ENCODE data around the gene CTCF. TPM values are rescaled to one million over a fixed set of nuclear protein-coding genes. Genes with fewer than 3 reads are reported as not detected.
A peak's percentile ranks its signal among the peaks of the same experiment; 100 is the strongest.

Gene CTCF
- total and polyA plus RNA-seq, 2 donors from 2014 or later = 20.4 to 42.6 TPM

GRCh38 chr16:67666032-67666551 is 103.8 kb downstream of the CTCF start:
- FAIRE-seq = no peak
- DNase-seq = peak in 4 of 5 donors; percentile 39 to 87 (median 58)
- no peak for TF ChIP-seq CTCF (IDR thresholded peaks at IDR 0.05; ENCODE audit: borderline replicate concordance, extremely low read depth, insufficient read depth)
- Histone ChIP-seq H3K9ac (ENCODE audit: low read length in 3 of 3) (peak overlapping the region in 1 of 3 donors; percentile 3), H3K4me1 (ENCODE audit: control insufficient read depth in 2 of 3, insufficient read depth in 2 of 3, low read depth in 1 of 3, low read length in 3 of 3) (peaks cover 0 to 28% (median 11%) of the 10 kb centered on the region in 3 donors), H3K9me3 (ENCODE audit: control insufficient read depth in 2 of 3, insufficient read depth in 1 of 3, low read length in 3 of 3) (no peaks in the 10 kb centered on the region), H3K27me3 (ENCODE audit: control insufficient read depth, insufficient read depth, low read length) (no peaks in the 10 kb centered on the region), H3K27ac (ENCODE audit: low read depth in 2 of 2, low read length in 2 of 2) (peak overlapping the region in 1 of 2 donors; percentile 92), H3K36me3 (ENCODE audit: control insufficient read depth in 2 of 3, insufficient read depth in 3 of 3, low read length in 3 of 3) (peaks cover 0 to 3% (median 0%) of the 10 kb centered on the region in 3 donors), H3K4me3 (ENCODE audit: low read length in 3 of 3) (peak overlapping the region in 2 of 3 donors; percentile 28 to 79)
- intact Hi-C loops (cut with DNase I) = no loop called here

- Histone ChIP-seq H3K36me3 (ENCODE audit: control insufficient read depth in 2 of 3, insufficient read depth in 3 of 3, low read length in 3 of 3) (peaks cover 0 to 3% (median 0%) of the 10 kb centered on the region in 3 donors), H3K9me3 (ENCODE audit: control insufficient read depth in 2 of 3, insufficient read depth in 1 of 3, low read length in 3 of 3) (no peaks in the 10 kb centered on the region), H3K4me3 (ENCODE audit: low read length in 3 of 3) (peak within 1 kb of the TSS; percentile 37 to 79 (median 77)), H3K27ac (ENCODE audit: low read depth in 2 of 2, low read length in 2 of 2) (peak within 1 kb of the TSS; percentile 86 to 92), H3K27me3 (ENCODE audit: control insufficient read depth, insufficient read depth, low read length) (no peaks in the 10 kb centered on the region), H3K4me1 (ENCODE audit: control insufficient read depth in 2 of 3, insufficient read depth in 2 of 3, low read depth in 1 of 3, low read length in 3 of 3) (peaks cover 0 to 23% (median 11%) of the 10 kb centered on the region in 3 donors), H3K9ac (ENCODE audit: low read length in 3 of 3) (peak within 1 kb of the TSS in 2 of 3 donors; percentile 69 to 78)
- DNase-seq (peak; percentile 86 to 95 (median 93)), FAIRE-seq (no peak)
- intact Hi-C loops (cut with DNase I) = no loop called here
- no peak for TF ChIP-seq CTCF (IDR thresholded peaks at IDR 0.05; ENCODE audit: borderline replicate concordance, extremely low read depth, insufficient read depth)
Observed at GRCh38 chr16:67666559-67667452, 104.5 kb downstream of the CTCF start, which contains the start of the genes C16orf86 and ENKD1. Gene C16orf86 (plus strand): TSS chr16:67666814. CDS start chr16:67666971, 157 bp downstream. Gene ENKD1 (minus strand): TSS chr16:67666750. CDS start chr16:67666442, 308 bp downstream.

DNA sequence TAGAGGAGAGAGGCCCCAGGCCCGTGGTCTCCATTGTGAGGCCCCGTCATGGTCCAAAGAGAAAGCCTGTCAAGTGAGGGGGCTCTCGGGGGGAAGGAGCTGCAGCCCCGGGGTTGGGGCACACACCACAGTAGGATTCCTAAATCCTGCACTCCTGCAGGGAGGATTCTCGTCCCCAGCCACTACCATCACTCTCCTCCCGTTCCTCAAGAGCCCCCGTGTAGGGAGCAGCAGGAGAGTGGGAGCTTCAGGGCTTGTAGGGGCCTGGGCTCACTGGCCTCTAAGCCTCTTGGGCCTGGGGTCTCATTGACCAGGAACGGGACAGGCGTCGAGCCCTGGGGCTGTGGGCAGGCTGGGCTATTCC is 105.1 kb downstream of the CTCF start:
- peak overlapping the region in 2 of 3 donors; percentile 77 to 79 for H3K4me3 ChIP-seq (ENCODE audit: low read length in 3 of 3)
- FAIRE-seq (no peak), DNase-seq (peak in 2 of 5 donors; percentile 75 to 83)

More for the DNA sequence above, 105.1 kb downstream of the CTCF start:
- Histone ChIP-seq H3K4me1 (ENCODE audit: control insufficient read depth in 2 of 3, insufficient read depth in 2 of 3, low read depth in 1 of 3, low read length in 3 of 3) (peaks cover 0 to 23% (median 11%) of the 10 kb centered on the region in 3 donors), H3K36me3 (ENCODE audit: control insufficient read depth in 2 of 3, insufficient read depth in 3 of 3, low read length in 3 of 3) (peaks cover 0 to 3% (median 0%) of the 10 kb centered on the region in 3 donors), H3K9me3 (ENCODE audit: control insufficient read depth in 2 of 3, insufficient read depth in 1 of 3, low read length in 3 of 3) (no peaks in the 10 kb centered on the region), H3K27me3 (ENCODE audit: control insufficient read depth, insufficient read depth, low read length) (no peaks in the 10 kb centered on the region), H3K27ac (ENCODE audit: low read depth in 2 of 2, low read length in 2 of 2) (peak overlapping the region; percentile 86 to 92), H3K9ac (ENCODE audit: low read length in 3 of 3) (peak overlapping the region in 1 of 3 donors; percentile 78)
- intact Hi-C loops (cut with DNase I) = no loop called here
- TF ChIP-seq CTCF (IDR thresholded peaks at IDR 0.05; ENCODE audit: borderline replicate concordance, extremely low read depth, insufficient read depth) = no peak
